AG10803 (cell line): ENCODE results near the gene TACR3.
"Not testable (repeated sequence)": the region's sequence is repeated elsewhere in the genome, so short reads cannot be mapped to it uniquely, and the experiment has no call there.

ENCODE experiments used
- DNase-seq: peaks from one replicate; pipeline ENCODE4 v3.0.0; 2010; ENCODE audit warnings: low read depth
- H3K4me3 ChIP-seq: 2 replicates; pipeline ENCODE4 v1.5.1; 2011; ENCODE audit warnings: mild to moderate bottlenecking, low read length, control low read depth
- CTCF ChIP-seq: conservative IDR thresholded peaks from 2 replicates; pipeline ENCODE4 v1.5.1; 2011; ENCODE audit warnings: mild to moderate bottlenecking, low read length, control low read depth, inconsistent platforms

Gene TACR3

GRCh38 chr4:103720661-103721060 is 876 bp upstream of the TACR3 start:
- DNase-seq, result no peak
- TF ChIP-seq CTCF, result no peak
- H3K4me3 ChIP-seq, result no peak overlapping the region

- no peak for DNase-seq
- no peak for TF ChIP-seq CTCF
- H3K4me3 ChIP-seq, result no peak overlapping the region
Measured at GRCh38 chr4:103719105-103719829, 518 bp downstream of the TACR3 start.

- no peak for TF ChIP-seq CTCF
- DNase-seq, result no peak
- H3K4me3 ChIP-seq, result no peak overlapping the region
Measured at GRCh38 chr4:103692615-103693014, 27.2 kb downstream of the TACR3 start.

- DNase-seq, result no peak
- no peak overlapping the region for H3K4me3 ChIP-seq
- no peak for TF ChIP-seq CTCF
Measured at GRCh38 chr4:103673983-103674382, 45.8 kb downstream of the TACR3 start.

GRCh38 chr4:103666764-103667163 is 53.0 kb downstream of the TACR3 start:
- DNase-seq, H3K4me3 ChIP-seq: not testable (repeated sequence)

GRCh38 chr4:103664436-103665075 is 55.2 kb downstream of the TACR3 start:
- no peak for TF ChIP-seq CTCF
- no peak overlapping the region for H3K4me3 ChIP-seq
- no peak for DNase-seq

GRCh38 chr4:103648541-103648940 is 71.2 kb downstream of the TACR3 start:
- no peak for DNase-seq
- no peak for TF ChIP-seq CTCF
- H3K4me3 ChIP-seq, result no peak overlapping the region
